OCI-LY3 (cell line): ENCODE results near the gene UGT1A3.

Source experiments
- EZH2phosphoT487 ChIP-seq: fragments of 200-600 bp; shearing (Covaris generic); IDR thresholded peaks from 2 replicates; pipeline ENCODE4 v1.6.1; 2018; ENCODE audit warnings: antibody characterized with exemption, mixed run types, low read depth
- TF ChIP-seq, protein P1 (sequence below): fragments of 200-600, 300-600 bp; sonication (generic); IDR thresholded peaks from 2 replicates; pipeline ENCODE4 v1.5.1; 2014; ENCODE audit warnings: antibody characterized with exemption, low read length, low read depth

DNA sequence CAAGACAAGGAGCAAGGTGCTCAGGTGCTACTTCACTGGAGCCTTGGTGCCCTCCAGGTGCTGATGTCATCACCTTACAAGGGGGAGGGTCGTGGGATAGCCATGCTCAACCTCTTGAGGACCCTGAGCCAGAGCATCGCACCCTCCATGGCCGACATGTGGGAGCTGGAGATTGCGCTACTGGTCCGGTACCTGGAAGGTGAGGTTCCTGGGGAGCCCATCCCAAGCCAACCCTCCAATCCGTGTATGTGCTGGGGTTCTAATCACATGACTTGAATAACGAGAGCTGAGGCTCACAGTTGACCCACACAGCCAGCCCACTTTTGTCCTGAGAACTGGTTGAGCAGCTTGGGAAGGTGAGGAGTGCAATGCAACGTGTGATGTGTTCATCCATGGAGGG lies 75.2 kb downstream of the UGT1A3 start:
- TF ChIP-seq, protein P1, sequence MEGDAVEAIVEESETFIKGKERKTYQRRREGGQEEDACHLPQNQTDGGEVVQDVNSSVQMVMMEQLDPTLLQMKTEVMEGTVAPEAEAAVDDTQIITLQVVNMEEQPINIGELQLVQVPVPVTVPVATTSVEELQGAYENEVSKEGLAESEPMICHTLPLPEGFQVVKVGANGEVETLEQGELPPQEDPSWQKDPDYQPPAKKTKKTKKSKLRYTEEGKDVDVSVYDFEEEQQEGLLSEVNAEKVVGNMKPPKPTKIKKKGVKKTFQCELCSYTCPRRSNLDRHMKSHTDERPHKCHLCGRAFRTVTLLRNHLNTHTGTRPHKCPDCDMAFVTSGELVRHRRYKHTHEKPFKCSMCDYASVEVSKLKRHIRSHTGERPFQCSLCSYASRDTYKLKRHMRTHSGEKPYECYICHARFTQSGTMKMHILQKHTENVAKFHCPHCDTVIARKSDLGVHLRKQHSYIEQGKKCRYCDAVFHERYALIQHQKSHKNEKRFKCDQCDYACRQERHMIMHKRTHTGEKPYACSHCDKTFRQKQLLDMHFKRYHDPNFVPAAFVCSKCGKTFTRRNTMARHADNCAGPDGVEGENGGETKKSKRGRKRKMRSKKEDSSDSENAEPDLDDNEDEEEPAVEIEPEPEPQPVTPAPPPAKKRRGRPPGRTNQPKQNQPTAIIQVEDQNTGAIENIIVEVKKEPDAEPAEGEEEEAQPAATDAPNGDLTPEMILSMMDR, result no peak
- TF ChIP-seq EZH2phosphoT487, result no peak
